SJCRH30 (cell line): ENCODE measurements around the gene YY2. TPM values are rescaled to one million over a fixed set of nuclear protein-coding genes. Genes with fewer than 3 reads are reported as not detected.
"Not testable (repeated sequence)": the region's sequence is repeated elsewhere in the genome, so short reads cannot be mapped to it uniquely, and the experiment has no call there.

Experiments used
- DNase-seq, 2 experiments: peaks; one replicate each; pipeline ENCODE4 v3.0.0-alpha.2; 2015 to 2020
- H3K27ac ChIP-seq: fragments of 250-450 bp; sonication (Bioruptor Pico); 2 replicates; pipeline ENCODE4 v1.5.1; 2020; ENCODE audit warnings: mild to moderate bottlenecking, moderate library complexity
- H3K27me3 ChIP-seq: fragments of 250-450 bp; sonication (Bioruptor Pico); 2 replicates; pipeline ENCODE4 v1.5.1; 2020; ENCODE audit warnings: mild to moderate bottlenecking, moderate library complexity
- H3K36me3 ChIP-seq: fragments of 250-450 bp; sonication (Bioruptor Pico); 2 replicates; pipeline ENCODE4 v1.5.1; 2020; ENCODE audit warnings: mild to moderate bottlenecking, moderate library complexity
- H3K4me1 ChIP-seq: fragments of 250-450 bp; sonication (Bioruptor Pico); 2 replicates; pipeline ENCODE4 v1.5.1; 2020; ENCODE audit warnings: mild to moderate bottlenecking, moderate library complexity
- H3K4me3 ChIP-seq: fragments of 250-450 bp; sonication (Bioruptor Pico); 2 replicates; pipeline ENCODE4 v1.5.1; 2020; ENCODE audit warnings: mild to moderate bottlenecking, moderate library complexity
- H3K9me3 ChIP-seq: fragments of 250-450 bp; sonication (Bioruptor Pico); replicated peaks from 2 replicates; pipeline ENCODE4 v1.5.1; 2020; ENCODE audit warnings: mild to moderate bottlenecking, moderate library complexity
- total RNA-seq: library from RNA; depleted of rRNA; stranded (reverse); fragments of >200 nt; shearing (Covaris generic); gene quantifications from 2 replicates; pipeline ENCODE4 v1.2.3, GENCODE V29; 2014; rRNA removed

YY2 gene
- total RNA-seq: 1.6 and 3.4 TPM in 2 replicates

GRCh38 chrX:21855937-21856415, at the start of gene YY2:
Gene YY2, plus strand, starts transcription at chrX:21855987. Its CDS starts 498 bp downstream, at chrX:21856485.
- no peak within 1 kb of the TSS for H3K27ac ChIP-seq
- H3K27me3 ChIP-seq: no peaks in the 10 kb centered on the region
- peaks cover 37% of the 10 kb centered on the region for H3K36me3 ChIP-seq
- no peak for DNase-seq
- no peaks in the 10 kb centered on the region for H3K4me1 ChIP-seq
- H3K9me3 ChIP-seq: no peaks in the 10 kb centered on the region
- no peak within 1 kb of the TSS for H3K4me3 ChIP-seq

GRCh38 chrX:21806691-21807090, 49.1 kb upstream of the YY2 start:
- H3K4me1 ChIP-seq: peaks cover 14% of the 10 kb centered on the region
- DNase-seq: no peak
- no peaks in the 10 kb centered on the region for H3K36me3 ChIP-seq
- no peaks in the 10 kb centered on the region for H3K27me3 ChIP-seq
- no peak overlapping the region for H3K27ac ChIP-seq
- no peak overlapping the region for H3K4me3 ChIP-seq
- H3K9me3 ChIP-seq: no peaks in the 10 kb centered on the region; the same call in 1 of the 2 replicates

GRCh38 chrX:21811832-21812231, 44.0 kb upstream of the YY2 start:
- DNase-seq: no peak
- H3K27me3 ChIP-seq: no peaks in the 10 kb centered on the region
- no peak overlapping the region for H3K27ac ChIP-seq
- no peaks in the 10 kb centered on the region for H3K36me3 ChIP-seq
- H3K4me1 ChIP-seq: peaks cover 2% of the 10 kb centered on the region; the same call in 1 of the 2 replicates
- no peak overlapping the region for H3K4me3 ChIP-seq
- H3K9me3 ChIP-seq: no peaks in the 10 kb centered on the region; the same call in 1 of the 2 replicates

- DNase-seq: no peak
- Histone ChIP-seq H3K4me1 (peaks cover 2% of the 10 kb centered on the region; the same call in 1 of the 2 replicates), H3K4me3 (no peak overlapping the region), H3K9me3 (no peaks in the 10 kb centered on the region; the same call in 1 of the 2 replicates), H3K27ac (no peak overlapping the region), H3K27me3 (no peaks in the 10 kb centered on the region), H3K36me3 (no peaks in the 10 kb centered on the region)
These were observed 43.2 kb upstream of the YY2 start for GRCh38 chrX:21812628-21813027.

GRCh38 chrX:21813612-21814368, 42.0 kb upstream of the YY2 start:
- Histone ChIP-seq H3K9me3 (no peaks in the 10 kb centered on the region; the same call in 1 of the 2 replicates), H3K4me1 (peaks cover 2% of the 10 kb centered on the region; the same call in 1 of the 2 replicates), H3K4me3 (no peak overlapping the region), H3K27me3 (no peaks in the 10 kb centered on the region), H3K36me3 (no peaks in the 10 kb centered on the region), H3K27ac (no peak overlapping the region)
- DNase-seq: no peak

GRCh38 chrX:21816136-21816535, 39.7 kb upstream of the YY2 start:
- no peaks in the 10 kb centered on the region; the same call in 1 of the 2 replicates for H3K9me3 ChIP-seq
- no peaks in the 10 kb centered on the region for H3K27me3 ChIP-seq
- no peak overlapping the region for H3K4me3 ChIP-seq
- DNase-seq: no peak
- H3K4me1 ChIP-seq: peaks cover 2% of the 10 kb centered on the region; the same call in 1 of the 2 replicates
- no peaks in the 10 kb centered on the region for H3K36me3 ChIP-seq
- no peak overlapping the region for H3K27ac ChIP-seq

- H3K27ac ChIP-seq, H3K9me3 ChIP-seq, H3K36me3 ChIP-seq, H3K4me1 ChIP-seq, H3K4me3 ChIP-seq, H3K27me3 ChIP-seq, DNase-seq: not testable (repeated sequence)
These were observed 35.6 kb upstream of the YY2 start for GRCh38 chrX:21820170-21820569.

- no peak overlapping the region for H3K27ac ChIP-seq
- H3K4me3 ChIP-seq: no peak overlapping the region
- H3K9me3 ChIP-seq: no peaks in the 10 kb centered on the region; the same call in 1 of the 2 replicates
- no peaks in the 10 kb centered on the region; the same call in 1 of the 2 replicates for H3K4me1 ChIP-seq
- no peaks in the 10 kb centered on the region for H3K27me3 ChIP-seq
- H3K36me3 ChIP-seq: no peaks in the 10 kb centered on the region
- no peak for DNase-seq
These were observed 33.9 kb upstream of the YY2 start for GRCh38 chrX:21821875-21822274.

- Histone ChIP-seq H3K9me3 (no peaks in the 10 kb centered on the region), H3K4me1 (no peaks in the 10 kb centered on the region), H3K36me3 (no peaks in the 10 kb centered on the region), H3K27ac (no peak overlapping the region), H3K27me3 (no peaks in the 10 kb centered on the region), H3K4me3 (no peak overlapping the region)
- no peak for DNase-seq
These were observed 24.3 kb upstream of the YY2 start for GRCh38 chrX:21831496-21831895.

- DNase-seq: no peak
- H3K36me3 ChIP-seq: no peaks in the 10 kb centered on the region
- no peak overlapping the region for H3K4me3 ChIP-seq
- H3K27ac ChIP-seq: no peak overlapping the region
- no peaks in the 10 kb centered on the region for H3K4me1 ChIP-seq
- H3K27me3 ChIP-seq: no peaks in the 10 kb centered on the region
- H3K9me3 ChIP-seq: no peaks in the 10 kb centered on the region
These were observed 18.7 kb upstream of the YY2 start for GRCh38 chrX:21837056-21837455.

- Histone ChIP-seq H3K4me1 (peaks cover 9% of the 10 kb centered on the region; the same call in 1 of the 2 replicates), H3K9me3 (no peaks in the 10 kb centered on the region)
- no peak for DNase-seq
These were observed 16.9 kb upstream of the YY2 start for GRCh38 chrX:21838937-21839333.

GRCh38 chrX:21839334-21840192, 16.2 kb upstream of the YY2 start, which contains the start of gene MBTPS2:
Gene MBTPS2, plus strand, starts transcription at chrX:21839617. Its CDS starts 118 bp downstream, at chrX:21839735.
- H3K27ac ChIP-seq: peak within 1 kb of the TSS; percentile 98

More at GRCh38 chrX:21838937-21839333, 16.9 kb upstream of the YY2 start:
- no peaks in the 10 kb centered on the region for H3K36me3 ChIP-seq
- no peaks in the 10 kb centered on the region for H3K27me3 ChIP-seq
- peak overlapping the region; percentile 98 for H3K27ac ChIP-seq
- peak overlapping the region; percentile 93 for H3K4me3 ChIP-seq

GRCh38 chrX:21840193-21840545, 15.6 kb upstream of the YY2 start:
- Histone ChIP-seq H3K27me3 (no peaks in the 10 kb centered on the region), H3K4me1 (peaks cover 9% of the 10 kb centered on the region; the same call in 1 of the 2 replicates), H3K36me3 (peaks cover 10% of the 10 kb centered on the region), H3K4me3 (peak overlapping the region; percentile 93), H3K27ac (peak overlapping the region; percentile 98), H3K9me3 (no peaks in the 10 kb centered on the region)
- DNase-seq: peak in 1 of 2 experiments; percentile 17

More at GRCh38 chrX:21839334-21840192, 16.2 kb upstream of the YY2 start, which contains the start of gene MBTPS2:
- peaks cover 4% of the 10 kb centered on the region for H3K36me3 ChIP-seq
- H3K27me3 ChIP-seq: no peaks in the 10 kb centered on the region
- H3K4me1 ChIP-seq: peaks cover 9% of the 10 kb centered on the region; the same call in 1 of the 2 replicates
- peak within 1 kb of the TSS; percentile 93 for H3K4me3 ChIP-seq
- no peaks in the 10 kb centered on the region for H3K9me3 ChIP-seq
- peak; percentile 93 to 95 for DNase-seq

- no peaks in the 10 kb centered on the region for H3K9me3 ChIP-seq
- H3K4me3 ChIP-seq: no peak overlapping the region
- no peak for DNase-seq
- peaks cover 27% of the 10 kb centered on the region for H3K36me3 ChIP-seq
- no peaks in the 10 kb centered on the region for H3K27me3 ChIP-seq
- no peak overlapping the region for H3K27ac ChIP-seq
- H3K4me1 ChIP-seq: peaks cover 9% of the 10 kb centered on the region; the same call in 1 of the 2 replicates
These were observed 12.6 kb upstream of the YY2 start for GRCh38 chrX:21843179-21843578.
